NOMO-1 (cell line): ENCODE results near the gene GPATCH4.
"Not testable (repeated sequence)": the region's sequence is repeated elsewhere in the genome, so short reads cannot be mapped to it uniquely, and the experiment has no call there.

Experiments used
- DNase-seq, 2 experiments: peaks; one replicate each; lab custom pipeline; 2025; ENCODE audit not compliant: unreplicated experiment in 2 of 2; lab: John Stamatoyannopoulos, UW

The GPATCH4 gene

GRCh38 chr1:156627313-156627880 is 26.1 kb upstream of the GPATCH4 start:
- DNase-seq: peak; percentile 20 to 34

- no peak for DNase-seq
Observed at GRCh38 chr1:156626079-156626438, 24.8 kb upstream of the GPATCH4 start.

GRCh38 chr1:156625436-156626078 is 24.3 kb upstream of the GPATCH4 start:
- peak in 1 of 2 experiments; percentile 9 for DNase-seq

GRCh38 chr1:156624814-156625435 is 23.6 kb upstream of the GPATCH4 start:
- no peak for DNase-seq

GRCh38 chr1:156623946-156624813 is 22.9 kb upstream of the GPATCH4 start:
- peak; percentile 25 to 49 for DNase-seq

GRCh38 chr1:156622581-156623297 is 21.5 kb upstream of the GPATCH4 start:
- no peak for DNase-seq

GRCh38 chr1:156619582-156619955 is 18.3 kb upstream of the GPATCH4 start:
- DNase-seq: no peak

GRCh38 chr1:156618853-156619581 is 17.7 kb upstream of the GPATCH4 start, which contains the start of gene HAPLN2:
HAPLN2 (plus strand) TSS chr1:156619415; CDS start chr1:156623491, 4,076 bp downstream.
- DNase-seq: no peak

- DNase-seq: no peak
Observed at GRCh38 chr1:156616463-156616862, 15.2 kb upstream of the GPATCH4 start.

- DNase-seq: no peak
Observed at GRCh38 chr1:156615946-156616345, 14.7 kb upstream of the GPATCH4 start.

- DNase-seq: no peak
Observed at GRCh38 chr1:156612666-156613065, 11.4 kb upstream of the GPATCH4 start.

- DNase-seq: not testable (repeated sequence)
Observed at GRCh38 chr1:156610072-156610471, 8.8 kb upstream of the GPATCH4 start.

- DNase-seq: peak; percentile 22 to 41
Observed at GRCh38 chr1:156608981-156609380, 7.7 kb upstream of the GPATCH4 start.

GRCh38 chr1:156608036-156608674 is 6.9 kb upstream of the GPATCH4 start:
- peak; percentile 63 to 88 for DNase-seq

- DNase-seq: not testable (repeated sequence)
Observed at GRCh38 chr1:156607344-156607743, 6.1 kb upstream of the GPATCH4 start.

GRCh38 chr1:156602557-156602993 is 1.3 kb upstream of the GPATCH4 start:
- no peak for DNase-seq

GRCh38 chr1:156601892-156602291 is 613 bp upstream of the GPATCH4 start:
- no peak for DNase-seq

- no peak for DNase-seq
Observed at GRCh38 chr1:156600733-156601121, 552 bp downstream of the GPATCH4 start.

- peak; percentile 49 to 80 for DNase-seq
Observed at GRCh38 chr1:156599811-156600210, 1.5 kb downstream of the GPATCH4 start.
